ENCODE results near the gene ANO6.

The ANO6 gene

GRCh38 chr12:45209784-45210183 lies 6.1 kb upstream of the ANO6 start:
- no peak for DNase-seq (ENCODE audit: low read depth, low spot score)

DNA sequence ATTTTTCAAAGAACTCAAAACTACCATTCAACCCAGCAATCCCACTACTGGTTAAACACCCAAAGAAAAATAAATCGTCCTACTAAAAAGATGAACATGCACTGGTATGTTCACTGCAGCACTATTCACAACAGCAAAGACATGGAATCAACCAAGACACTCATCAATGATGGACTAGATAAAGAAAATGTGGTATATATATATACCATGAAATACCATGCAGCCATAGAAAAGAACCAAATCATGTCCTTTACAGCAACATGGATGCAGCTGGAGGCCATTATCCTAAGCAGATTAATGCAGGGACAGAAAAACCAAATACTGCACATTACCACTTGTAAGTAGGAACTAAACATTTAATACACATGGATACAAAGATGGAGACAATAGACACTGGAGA lies 3.8 kb upstream of the ANO6 start:
- no peak for DNase-seq (ENCODE audit: low read depth, low spot score)

DNA sequence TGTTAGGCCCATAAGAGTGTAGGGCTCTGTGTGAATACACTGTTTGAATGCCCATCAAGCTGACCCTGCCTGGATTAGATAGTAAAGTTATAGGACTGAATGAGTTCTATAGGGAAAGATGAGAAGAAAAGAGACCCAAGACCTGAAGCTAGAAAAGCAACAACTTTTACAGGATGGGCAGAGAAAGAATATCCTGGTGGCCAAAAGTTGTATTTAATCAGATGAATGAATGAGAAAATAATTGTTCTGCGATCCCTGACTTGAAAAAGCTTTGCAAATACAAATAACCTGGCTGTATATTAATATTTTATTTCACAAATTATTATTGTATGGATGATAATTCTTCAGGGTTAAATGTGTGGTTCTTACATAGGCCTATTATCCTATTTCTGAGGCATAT lies 2.8 kb upstream of the ANO6 start:
- no peak for DNase-seq (ENCODE audit: low read depth, low spot score)

GRCh38 chr12:45214071-45214470 lies 1.8 kb upstream of the ANO6 start:
- DNase-seq (ENCODE audit: low read depth, low spot score): no peak

DNA sequence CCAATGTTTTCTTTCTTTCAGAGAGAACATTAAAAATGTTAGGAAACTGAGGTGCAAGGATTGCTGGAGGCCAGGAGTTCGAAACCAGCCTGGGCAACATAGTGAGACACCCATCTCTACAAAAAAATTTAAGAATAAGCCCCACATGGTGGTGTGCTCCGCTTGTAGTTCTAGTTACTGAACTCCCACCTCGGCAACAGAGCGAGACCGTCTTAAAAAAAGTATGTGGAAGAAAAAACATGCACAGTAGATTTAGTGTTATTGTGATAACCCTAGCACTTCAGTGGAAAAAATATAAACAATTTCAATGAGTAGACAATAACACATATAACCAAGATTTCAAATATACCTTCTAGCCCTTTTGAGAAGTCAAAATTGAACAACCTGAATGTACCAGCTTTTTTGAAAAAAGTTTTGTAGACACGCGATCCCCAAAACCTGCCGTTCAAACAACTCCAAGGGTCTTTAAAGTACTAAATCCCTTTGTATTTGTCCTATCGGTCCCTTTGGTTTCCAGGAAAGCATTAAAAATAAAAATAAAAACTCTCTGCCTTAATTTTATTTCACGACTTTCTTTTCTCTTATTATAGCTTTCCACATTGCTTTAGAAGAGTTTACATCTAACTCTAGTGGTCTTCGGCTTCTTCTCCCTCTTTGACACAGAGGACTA lies 1.0 kb upstream of the ANO6 start:
- no peak for DNase-seq (ENCODE audit: low read depth, low spot score)

GRCh38 chr12:45216230-45216982 lies 511 bp downstream of the ANO6 start:
- DNase-seq (ENCODE audit: low read depth, low spot score): no peak

GRCh38 chr12:45216983-45217485 lies 1.1 kb downstream of the ANO6 start:
- DNase-seq (ENCODE audit: low read depth, low spot score): no peak

DNA sequence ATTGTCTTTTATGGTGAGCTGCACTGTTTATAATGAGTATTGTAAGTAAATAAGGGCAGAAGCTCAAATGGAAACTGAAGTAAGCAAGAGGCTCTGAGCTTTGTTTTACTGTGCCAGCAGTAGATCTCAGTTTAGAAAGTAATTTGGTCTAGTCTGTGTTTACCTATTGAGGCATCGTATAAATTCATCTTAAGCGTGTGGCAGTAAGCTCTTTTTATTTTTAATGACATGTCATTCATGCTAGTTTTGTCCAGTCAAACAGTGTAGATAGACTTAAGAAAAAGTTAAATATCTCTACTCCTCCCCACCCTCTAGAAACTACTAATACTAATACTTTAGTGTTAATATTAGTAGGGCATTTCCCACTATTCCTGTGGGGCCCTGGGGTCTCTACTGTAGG lies 2.0 kb downstream of the ANO6 start:
- no peak for DNase-seq (ENCODE audit: low read depth, low spot score)

DNA sequence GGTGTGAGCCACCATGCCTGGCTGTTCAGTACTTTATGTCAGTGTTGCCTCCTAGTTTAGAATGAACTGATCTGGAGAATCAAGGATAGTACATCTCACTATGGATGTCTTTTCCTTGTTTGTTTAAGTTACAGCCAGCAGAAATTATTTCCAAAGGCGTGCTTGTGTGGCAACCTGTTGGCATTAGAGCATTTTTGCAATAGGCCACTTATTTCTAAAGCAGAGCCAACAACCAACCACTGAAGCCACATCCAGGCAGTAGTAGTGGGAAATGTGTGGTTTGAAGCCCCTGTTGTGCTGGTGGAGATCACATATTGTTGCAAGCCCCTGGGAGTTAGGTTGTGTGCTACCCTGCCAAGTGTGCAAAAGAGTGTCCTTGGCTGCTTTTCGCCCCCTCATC lies 3.7 kb downstream of the ANO6 start:
- DNase-seq (ENCODE audit: low read depth, low spot score): no peak

DNA sequence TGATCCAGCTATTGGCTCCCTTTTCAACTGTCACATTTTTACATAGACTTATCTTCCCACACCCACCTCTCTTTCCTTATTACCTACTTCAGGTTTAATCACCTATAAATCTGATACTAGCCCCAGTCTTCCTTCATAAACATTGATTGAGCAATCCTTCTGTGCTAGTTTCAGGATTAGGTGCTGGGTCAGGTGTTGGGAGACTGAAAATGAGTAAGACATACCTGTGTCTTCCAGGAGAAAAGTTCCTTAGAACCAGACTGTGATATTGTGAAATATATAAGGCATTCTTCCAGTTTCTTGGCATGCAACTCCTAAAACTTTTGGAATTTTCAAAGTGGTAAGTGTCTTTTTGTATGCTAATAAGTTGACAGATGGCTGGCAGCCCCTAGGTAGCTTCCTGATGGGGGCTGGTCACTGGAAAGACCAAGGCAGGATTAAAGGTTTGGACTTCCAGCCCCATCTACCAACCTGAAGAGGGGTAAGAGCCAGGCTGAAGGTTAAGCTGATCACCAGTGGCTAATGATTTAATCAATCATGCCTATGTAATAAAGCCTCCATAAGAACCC lies 4.6 kb downstream of the ANO6 start:
- DNase-seq (ENCODE audit: low read depth, low spot score): no peak

DNA sequence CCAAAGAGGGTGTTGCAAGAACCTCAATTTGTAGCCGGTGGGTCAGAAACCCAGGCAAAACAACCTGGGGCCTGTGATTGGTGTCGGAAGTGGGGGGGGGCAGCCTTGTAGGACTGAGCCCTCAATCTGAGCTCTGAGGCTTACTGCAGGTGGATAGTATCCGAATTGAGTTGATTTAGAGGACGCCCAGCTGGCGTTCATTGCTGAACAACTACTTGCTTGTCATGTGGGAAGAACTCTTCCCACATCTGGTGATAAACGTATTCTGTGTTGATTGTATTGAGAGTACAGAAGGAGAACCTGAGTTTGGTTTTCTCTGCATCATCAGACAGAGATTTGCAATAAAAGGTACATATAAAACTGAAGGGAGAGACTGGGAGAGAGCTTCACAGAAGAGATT lies 5.1 kb downstream of the ANO6 start:
- no peak for DNase-seq (ENCODE audit: low read depth, low spot score)

DNA sequence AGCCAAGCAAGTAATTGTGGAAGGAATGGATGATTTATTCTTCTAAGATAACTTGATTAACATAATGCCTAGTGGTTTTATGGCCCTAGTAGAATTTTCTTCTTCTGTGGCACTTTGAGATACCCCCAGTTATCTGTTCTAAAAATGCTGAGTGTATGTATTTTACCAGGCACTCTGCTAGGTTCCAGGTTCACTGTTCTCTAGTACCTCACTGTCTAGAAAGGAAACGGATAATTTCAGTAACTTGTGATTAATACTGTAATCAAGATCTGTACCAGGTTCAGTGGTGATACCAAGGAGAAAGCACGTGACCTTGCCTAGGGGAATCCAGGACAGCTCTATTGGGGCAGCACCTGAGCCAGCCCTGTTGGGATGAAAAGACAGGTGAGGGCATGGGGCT lies 8.0 kb downstream of the ANO6 start:
- DNase-seq (ENCODE audit: low read depth, low spot score): no peak

DNA sequence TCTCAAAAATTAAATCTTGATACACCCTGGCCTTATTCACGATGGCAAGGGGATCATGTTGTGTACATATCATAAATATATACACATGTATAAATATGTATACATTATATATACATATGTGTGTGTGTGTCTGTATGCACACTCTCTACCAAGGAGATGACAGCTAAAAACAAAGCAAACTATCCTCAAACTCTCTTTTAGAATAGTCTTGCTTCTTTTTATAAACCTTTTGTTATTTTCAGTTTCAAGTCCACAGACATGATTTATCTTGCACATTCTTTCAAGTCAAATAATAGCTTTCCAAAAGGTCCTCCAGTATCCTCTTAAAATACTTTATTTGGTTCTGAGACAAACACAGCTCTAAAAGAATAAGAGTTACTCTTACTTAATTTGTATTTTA lies 8.4 kb downstream of the ANO6 start:
- no peak for DNase-seq (ENCODE audit: low read depth, low spot score)

- DNase-seq (ENCODE audit: low read depth, low spot score): no peak
Observed at GRCh38 chr12:45226021-45226420, 10.1 kb downstream of the ANO6 start.

- no peak for DNase-seq (ENCODE audit: low read depth, low spot score)
Observed at GRCh38 chr12:45227316-45228067, 11.6 kb downstream of the ANO6 start.

DNA sequence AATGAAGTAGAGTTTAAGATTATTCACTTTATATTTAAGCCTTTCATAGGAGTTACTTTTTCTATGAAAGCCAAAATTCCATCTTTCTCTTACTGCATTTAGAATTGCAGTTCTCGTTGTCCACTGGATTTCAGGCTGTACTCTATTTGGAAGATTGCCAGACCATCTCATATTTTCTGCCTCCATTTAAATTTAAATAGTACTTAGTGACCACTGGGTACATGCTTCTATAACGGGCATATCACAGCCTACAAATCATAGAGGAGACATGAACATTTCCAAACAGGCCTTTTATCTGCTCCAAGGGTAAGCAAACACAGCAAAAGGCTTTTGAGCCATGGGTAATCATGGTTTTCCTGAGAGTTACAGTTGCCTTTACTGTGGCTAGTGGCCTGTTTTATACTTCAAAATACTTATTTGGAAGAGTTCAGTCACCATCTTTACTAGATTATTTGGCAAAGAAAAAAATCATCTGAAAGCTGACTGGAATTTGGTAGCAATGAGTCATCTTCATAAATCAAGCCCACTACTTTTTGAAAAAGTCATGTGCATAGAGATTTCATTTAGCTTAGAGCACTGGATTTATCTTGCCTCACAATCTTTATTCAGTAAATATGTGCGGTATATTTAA lies 15.7 kb downstream of the ANO6 start:
- no peak for DNase-seq (ENCODE audit: low read depth, low spot score)

GRCh38 chr12:45232146-45232755 lies 16.4 kb downstream of the ANO6 start:
- no peak for DNase-seq (ENCODE audit: low read depth, low spot score)

- DNase-seq (ENCODE audit: low read depth, low spot score): no peak
Observed at GRCh38 chr12:45232756-45233372, 17.0 kb downstream of the ANO6 start.

DNA sequence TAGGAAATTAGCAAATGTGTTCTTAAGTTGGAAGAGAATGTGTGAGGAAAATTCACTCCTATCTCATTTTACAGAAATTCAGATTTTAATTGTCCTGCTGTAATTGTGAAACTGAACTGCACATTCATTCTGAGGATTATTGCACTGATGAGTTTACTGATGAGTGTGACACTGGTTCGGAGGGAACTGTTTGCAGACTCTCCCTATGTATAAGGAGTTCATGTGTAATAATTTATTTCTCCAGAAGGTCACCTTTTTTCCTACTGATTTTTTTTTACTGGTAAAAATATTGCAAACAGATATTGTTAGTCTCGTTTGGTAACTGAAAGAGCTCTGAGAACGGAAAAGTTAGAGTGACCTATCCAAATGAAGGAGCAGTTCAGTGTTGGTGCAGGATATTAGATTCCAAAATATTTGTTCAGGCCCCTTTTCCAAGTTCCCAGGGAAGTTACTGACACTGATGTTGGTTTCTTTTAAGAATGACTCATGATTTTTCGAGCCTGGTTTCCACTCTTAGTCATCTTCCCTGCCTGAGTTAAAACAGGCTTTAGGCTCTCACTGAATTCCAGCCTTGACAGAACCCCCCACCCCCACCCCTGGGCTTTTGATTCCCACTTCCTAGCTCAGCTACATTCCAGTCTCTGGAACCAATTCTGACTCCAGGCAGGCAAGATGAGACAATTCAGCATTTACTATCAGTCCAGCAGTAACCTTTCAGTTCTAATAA lies 18.4 kb downstream of the ANO6 start:
- DNase-seq (ENCODE audit: low read depth, low spot score): no peak

Measured in activated naive CD8-positive, alpha-beta T cell treated with anti-CD3 and anti-CD28 coated beads, Interleukin-2, amount 50 U/mL, for 16 hours (primary cell).